ENCODE measurements around the gene WTAP.
"Not testable (repeated sequence)": the region's sequence is repeated elsewhere in the genome, so short reads cannot be mapped to it uniquely, and the experiment has no call there.

The WTAP gene

DNA sequence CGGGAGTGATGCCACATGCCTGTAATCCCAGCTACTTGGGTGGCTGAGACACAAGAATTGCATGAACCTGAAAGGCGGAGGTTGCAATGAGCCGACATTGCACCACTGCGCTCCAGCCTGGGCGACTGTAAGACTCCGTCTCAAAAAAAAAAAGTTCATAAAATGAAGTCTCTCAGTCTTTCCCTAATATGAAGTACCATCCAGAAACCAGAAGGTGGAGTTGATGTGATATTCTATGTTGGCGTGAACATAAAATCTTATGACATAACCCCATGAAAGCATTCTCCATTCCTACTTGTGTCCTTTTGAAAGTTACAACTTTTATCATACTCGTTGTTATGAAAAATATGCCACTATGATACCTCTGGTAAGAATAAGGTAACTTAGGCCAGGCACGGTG lies 40.0 kb upstream of the WTAP start:
- Histone ChIP-seq H3K27ac (ENCODE audit: insufficient read depth in 1 of 2, low read depth in 1 of 2, low read length in 2 of 2, poor library complexity in 1 of 2, severe bottlenecking in 2 of 2) (peak overlapping the region; percentile 6 to 54), H3K9me3 (ENCODE audit: control extremely low read depth in 1 of 5, control insufficient read depth in 4 of 5, insufficient read depth in 2 of 5, low read depth in 1 of 5, low read length in 4 of 5) (no peaks in the 10 kb centered on the region), H3K27me3 (replicated peaks in 2 of 5; ENCODE audit: control insufficient read depth in 4 of 5, insufficient read depth in 5 of 5, low read length in 4 of 5) (no peaks in the 10 kb centered on the region), H3K4me1 (ENCODE audit: control extremely low read depth in 1 of 4, control insufficient read depth in 4 of 4, insufficient read depth in 4 of 4, low read length in 3 of 4) (peaks cover 14 to 75% (median 33%) of the 10 kb centered on the region in 4 experiments), H3K36me3 (ENCODE audit: control insufficient read depth in 4 of 4, insufficient read depth in 4 of 4, low read length in 3 of 4) (peaks cover 15 to 46% (median 34%) of the 10 kb centered on the region in 4 experiments), H3K4me3 (ENCODE audit: control insufficient read depth in 1 of 7, extremely low read depth in 1 of 7, insufficient read depth in 4 of 7, low read depth in 2 of 7, low read length in 6 of 7) (peak overlapping the region in 1 of 7 experiments; percentile 19)
- peak; percentile 45 to 79 (median 68) for DNase-seq
- ChIA-PET CTCF (interaction anchor here (1.3 to 2.5 kb wide), 3 partner anchors 8 to 57 kb away, joined by 5 to 8 read pairs (median 7); no protein-coding TSS in a partner anchor), POLR2A (no interaction called here)
- WGBS (ENCODE audit: insufficient coverage): 89% methylated on average over 5 of the region's 9 CpGs

DNA sequence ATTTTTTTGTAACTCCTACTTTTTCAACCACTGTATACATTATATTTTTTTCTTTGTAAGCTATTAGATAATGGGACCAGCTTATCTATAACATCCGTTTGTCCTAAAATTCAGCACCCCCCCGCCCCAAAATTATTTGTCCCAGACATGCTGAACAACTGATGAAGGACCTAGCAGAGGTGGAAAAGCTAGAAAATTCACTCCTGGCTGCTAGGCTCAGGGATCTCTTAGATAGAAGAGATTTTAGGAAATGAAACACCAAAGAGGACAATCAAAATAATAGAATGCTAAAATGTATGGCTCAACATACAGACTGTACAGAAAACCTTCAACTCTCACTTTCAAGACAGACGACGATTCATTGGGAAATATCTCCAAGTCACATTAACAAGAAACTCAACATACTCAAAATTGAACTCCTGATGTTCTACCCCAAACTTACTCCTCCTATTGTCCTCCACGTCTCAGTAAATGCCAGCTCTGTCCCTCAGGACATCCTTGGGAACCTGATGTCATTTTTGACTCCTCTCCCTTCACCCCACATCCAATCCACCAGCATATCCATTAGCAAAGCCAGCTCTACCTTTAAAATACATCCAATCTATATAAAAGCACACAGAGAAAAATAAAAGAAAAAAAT lies 38.9 kb upstream of the WTAP start:
- CTCF ChIA-PET: interaction anchor here (0.6 to 5.1 kb wide), 10 partner anchors 9 to 514 kb away, joined by 3 to 28 read pairs (median 4); no protein-coding TSS in a partner anchor
- Histone ChIP-seq H3K9me3 (ENCODE audit: control extremely low read depth in 1 of 5, control insufficient read depth in 4 of 5, insufficient read depth in 2 of 5, low read depth in 1 of 5, low read length in 4 of 5) (no peaks in the 10 kb centered on the region), H3K36me3 (ENCODE audit: control insufficient read depth in 4 of 4, insufficient read depth in 4 of 4, low read length in 3 of 4) (peaks cover 13 to 41% (median 30%) of the 10 kb centered on the region in 4 experiments), H3K4me1 (ENCODE audit: control extremely low read depth in 1 of 4, control insufficient read depth in 4 of 4, insufficient read depth in 4 of 4, low read length in 3 of 4) (peaks cover 14 to 71% (median 34%) of the 10 kb centered on the region in 4 experiments), H3K27ac (ENCODE audit: insufficient read depth in 1 of 2, low read depth in 1 of 2, low read length in 2 of 2, poor library complexity in 1 of 2, severe bottlenecking in 2 of 2) (peak overlapping the region; percentile 40 to 43), H3K4me3 (ENCODE audit: control insufficient read depth in 1 of 7, extremely low read depth in 1 of 7, insufficient read depth in 4 of 7, low read depth in 2 of 7, low read length in 6 of 7) (peak overlapping the region in 2 of 7 experiments; percentile 39 to 60), H3K27me3 (replicated peaks in 2 of 5; ENCODE audit: control insufficient read depth in 4 of 5, insufficient read depth in 5 of 5, low read length in 4 of 5) (no peaks in the 10 kb centered on the region)
- 85% methylated on average over 3 of the region's 5 CpGs for WGBS (ENCODE audit: insufficient coverage)
- POLR2A ChIA-PET: no interaction called here
- DNase-seq: no peak

- DNase-seq: no peak
- Histone ChIP-seq H3K27ac (ENCODE audit: insufficient read depth in 1 of 2, low read depth in 1 of 2, low read length in 2 of 2, poor library complexity in 1 of 2, severe bottlenecking in 2 of 2) (peak overlapping the region; percentile 40 to 43), H3K27me3 (replicated peaks in 2 of 5; ENCODE audit: control insufficient read depth in 4 of 5, insufficient read depth in 5 of 5, low read length in 4 of 5) (no peaks in the 10 kb centered on the region), H3K4me1 (ENCODE audit: control extremely low read depth in 1 of 4, control insufficient read depth in 4 of 4, insufficient read depth in 4 of 4, low read length in 3 of 4) (peaks cover 14 to 73% (median 40%) of the 10 kb centered on the region in 4 experiments), H3K9me3 (ENCODE audit: control extremely low read depth in 1 of 5, control insufficient read depth in 4 of 5, insufficient read depth in 2 of 5, low read depth in 1 of 5, low read length in 4 of 5) (no peaks in the 10 kb centered on the region), H3K36me3 (ENCODE audit: control insufficient read depth in 4 of 4, insufficient read depth in 4 of 4, low read length in 3 of 4) (peaks cover 10 to 34% (median 27%) of the 10 kb centered on the region in 4 experiments), H3K4me3 (ENCODE audit: control insufficient read depth in 1 of 7, extremely low read depth in 1 of 7, insufficient read depth in 4 of 7, low read depth in 2 of 7, low read length in 6 of 7) (peak overlapping the region in 2 of 7 experiments; percentile 39 to 60)
- WGBS (ENCODE audit: insufficient coverage): 88% methylated on average over 6 of the region's 6 CpGs
- CTCF ChIA-PET: interaction anchor here (0.6 to 5.1 kb wide), 14 partner anchors 8 to 515 kb away, joined by 3 to 41 read pairs (median 6); partner anchors contain the start of genes MRPL18, TCP1 and WTAP
- POLR2A ChIA-PET: no interaction called here
Observed at GRCh38 chr6:159689001-159689400, 38.3 kb upstream of the WTAP start.

DNA sequence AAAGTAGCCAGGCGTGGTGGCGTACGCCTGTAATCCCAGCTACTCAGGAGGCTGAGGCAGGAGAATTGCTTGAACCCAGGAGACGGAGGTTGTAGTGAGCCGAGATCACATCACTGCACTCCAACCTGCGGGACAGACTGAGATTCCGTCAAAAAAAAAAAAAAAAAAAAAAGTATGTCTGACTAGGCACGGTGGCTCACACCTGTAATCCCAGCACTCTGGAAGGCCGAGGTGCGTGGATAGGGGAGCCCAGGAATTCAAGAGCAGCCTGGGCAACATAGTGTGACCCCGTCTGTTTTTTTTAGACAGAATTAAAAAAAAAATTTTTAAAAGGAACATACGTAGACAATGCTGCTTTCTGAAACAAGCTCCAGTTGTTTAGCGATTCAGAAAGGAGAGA lies 37.2 kb upstream of the WTAP start:
- WGBS (ENCODE audit: insufficient coverage): 96% methylated on average over 12 of the region's 13 CpGs
- POLR2A ChIA-PET: interaction anchor here (4.3 kb wide), 1 partner anchor 37 kb away, joined by 46 read pairs; the partner anchor contains the start of gene WTAP
- DNase-seq: not testable (repeated sequence)

DNA sequence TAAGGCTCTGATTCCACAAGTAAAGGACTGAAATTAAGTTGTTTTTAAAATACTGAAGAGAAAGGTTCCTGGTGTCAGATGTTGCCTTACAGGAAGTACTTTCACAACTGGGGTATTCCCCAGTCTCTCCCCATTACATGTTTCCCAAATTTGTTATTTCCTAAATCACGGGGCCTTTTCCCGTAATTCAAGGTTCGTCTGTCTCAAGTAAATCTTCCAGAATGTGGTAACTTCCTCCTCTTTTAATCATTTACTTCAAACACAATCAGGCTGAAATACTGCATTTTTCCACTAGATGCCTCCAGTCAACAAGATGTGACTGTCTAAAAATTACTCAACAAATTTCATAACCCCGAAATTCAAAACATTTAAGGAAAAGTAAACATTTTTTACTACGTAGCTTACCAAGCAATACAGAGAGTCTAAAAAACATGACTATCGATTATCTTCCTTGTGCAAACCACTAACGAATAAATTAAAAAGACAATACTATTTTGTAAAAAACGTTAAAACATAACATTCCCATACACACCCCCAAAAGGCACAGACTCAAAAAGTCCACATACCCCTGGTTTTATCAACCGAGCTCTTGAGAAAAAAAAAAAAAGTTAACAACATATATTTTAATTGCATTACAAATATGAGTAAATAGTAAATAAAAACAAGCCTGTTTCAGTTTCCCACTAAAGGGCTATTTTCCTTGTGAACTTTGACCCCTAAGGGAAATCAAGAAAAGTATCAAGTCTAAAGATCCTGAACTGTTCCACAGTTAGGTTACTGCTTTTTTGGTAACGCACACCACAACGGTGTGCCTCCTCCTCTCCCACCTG lies 36.0 kb upstream of the WTAP start:
- CTCF ChIA-PET: interaction anchor here (0.6 to 5.1 kb wide), 28 partner anchors 9 to 333 kb away, joined by 3 to 41 read pairs (median 5); partner anchors contain the start of genes MRPL18, TCP1 and WTAP
- H3K36me3 ChIP-seq (ENCODE audit: control insufficient read depth in 4 of 4, insufficient read depth in 4 of 4, low read length in 3 of 4): peaks cover 5 to 20% (median 18%) of the 10 kb centered on the region in 4 experiments
- WGBS (ENCODE audit: insufficient coverage): 27% methylated on average over 5 of the region's 11 CpGs
- POLR2A ChIA-PET: interaction anchor here (0.6 to 4.3 kb wide), 8 partner anchors 9 to 70 kb away, joined by 3 to 46 read pairs (median 4); partner anchors contain the start of genes ACAT2 and WTAP
- peak overlapping the region; percentile 50 to 90 for H3K27ac ChIP-seq (ENCODE audit: insufficient read depth in 1 of 2, low read depth in 1 of 2, low read length in 2 of 2, poor library complexity in 1 of 2, severe bottlenecking in 2 of 2)
- peaks cover 20 to 85% (median 49%) of the 10 kb centered on the region in 4 experiments for H3K4me1 ChIP-seq (ENCODE audit: control extremely low read depth in 1 of 4, control insufficient read depth in 4 of 4, insufficient read depth in 4 of 4, low read length in 3 of 4)
- peak overlapping the region; percentile 81 to 94 (median 86) for H3K4me3 ChIP-seq (ENCODE audit: control insufficient read depth in 1 of 7, extremely low read depth in 1 of 7, insufficient read depth in 4 of 7, low read depth in 2 of 7, low read length in 6 of 7)
- peak; percentile 84 to 89 (median 89) for DNase-seq
- H3K27me3 ChIP-seq (replicated peaks in 2 of 5; ENCODE audit: control insufficient read depth in 4 of 5, insufficient read depth in 5 of 5, low read length in 4 of 5): no peaks in the 10 kb centered on the region
- no peaks in the 10 kb centered on the region for H3K9me3 ChIP-seq (ENCODE audit: control extremely low read depth in 1 of 5, control insufficient read depth in 4 of 5, insufficient read depth in 2 of 5, low read depth in 1 of 5, low read length in 4 of 5)

More for the DNA sequence above, 37.2 kb upstream of the WTAP start:
- H3K4me3 ChIP-seq (ENCODE audit: control insufficient read depth in 1 of 7, extremely low read depth in 1 of 7, insufficient read depth in 4 of 7, low read depth in 2 of 7, low read length in 6 of 7); H3K27me3 ChIP-seq (replicated peaks in 2 of 5; ENCODE audit: control insufficient read depth in 4 of 5, insufficient read depth in 5 of 5, low read length in 4 of 5); H3K9me3 ChIP-seq (ENCODE audit: control extremely low read depth in 1 of 5, control insufficient read depth in 4 of 5, insufficient read depth in 2 of 5, low read depth in 1 of 5, low read length in 4 of 5): not testable (repeated sequence)
- CTCF ChIA-PET: interaction anchor here (0.7 to 5.1 kb wide), 14 partner anchors 9 to 448 kb away, joined by 3 to 41 read pairs (median 12); partner anchors contain the start of genes MRPL18, TCP1 and WTAP
- peaks cover 7 to 28% (median 23%) of the 10 kb centered on the region in 4 experiments for H3K36me3 ChIP-seq (ENCODE audit: control insufficient read depth in 4 of 4, insufficient read depth in 4 of 4, low read length in 3 of 4)
- peaks cover 19 to 84% (median 51%) of the 10 kb centered on the region in 4 experiments for H3K4me1 ChIP-seq (ENCODE audit: control extremely low read depth in 1 of 4, control insufficient read depth in 4 of 4, insufficient read depth in 4 of 4, low read length in 3 of 4)
- H3K27ac ChIP-seq (ENCODE audit: insufficient read depth in 1 of 2, low read depth in 1 of 2, low read length in 2 of 2, poor library complexity in 1 of 2, severe bottlenecking in 2 of 2): peak overlapping the region in 1 of 2 experiments; percentile 43

DNA sequence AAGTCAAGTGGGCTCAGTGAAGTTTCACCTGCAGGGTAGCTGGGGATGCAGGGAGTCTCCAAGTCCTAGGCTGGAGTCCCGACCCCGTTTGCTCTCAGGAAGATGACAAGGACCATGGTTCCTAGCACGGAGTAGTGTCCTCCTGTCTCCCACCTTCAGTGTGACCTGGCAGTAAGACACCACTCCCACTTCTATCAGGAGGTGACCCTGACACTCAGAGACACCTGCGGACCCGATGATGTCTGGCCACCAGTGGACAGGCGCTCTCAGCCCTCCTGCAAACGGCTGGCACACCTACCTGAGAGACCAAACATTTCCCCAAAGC lies 35.4 kb upstream of the WTAP start:
- WGBS (ENCODE audit: insufficient coverage): 21% methylated on average over 2 of the region's 7 CpGs
- POLR2A ChIA-PET: interaction anchor here (0.6 to 4.3 kb wide), 6 partner anchors 10 to 70 kb away, joined by 3 to 46 read pairs (median 6); partner anchors contain the start of genes ACAT2 and WTAP

More for the DNA sequence above, 35.4 kb upstream of the WTAP start:
- CTCF ChIA-PET: interaction anchor here (0.6 to 5.1 kb wide), 24 partner anchors 9 to 333 kb away, joined by 3 to 41 read pairs (median 6); partner anchors contain the start of genes MRPL18, TCP1 and WTAP
- peaks cover 21 to 83% (median 45%) of the 10 kb centered on the region in 4 experiments for H3K4me1 ChIP-seq (ENCODE audit: control extremely low read depth in 1 of 4, control insufficient read depth in 4 of 4, insufficient read depth in 4 of 4, low read length in 3 of 4)
- H3K36me3 ChIP-seq (ENCODE audit: control insufficient read depth in 4 of 4, insufficient read depth in 4 of 4, low read length in 3 of 4): peaks cover 5 to 20% (median 18%) of the 10 kb centered on the region in 4 experiments
- no peaks in the 10 kb centered on the region for H3K27me3 ChIP-seq (replicated peaks in 2 of 5; ENCODE audit: control insufficient read depth in 4 of 5, insufficient read depth in 5 of 5, low read length in 4 of 5)
- H3K4me3 ChIP-seq (ENCODE audit: control insufficient read depth in 1 of 7, extremely low read depth in 1 of 7, insufficient read depth in 4 of 7, low read depth in 2 of 7, low read length in 6 of 7): peak overlapping the region; percentile 81 to 94 (median 86)
- no peak for DNase-seq
- peak overlapping the region; percentile 50 to 90 for H3K27ac ChIP-seq (ENCODE audit: insufficient read depth in 1 of 2, low read depth in 1 of 2, low read length in 2 of 2, poor library complexity in 1 of 2, severe bottlenecking in 2 of 2)
- no peaks in the 10 kb centered on the region for H3K9me3 ChIP-seq (ENCODE audit: control extremely low read depth in 1 of 5, control insufficient read depth in 4 of 5, insufficient read depth in 2 of 5, low read depth in 1 of 5, low read length in 4 of 5)

All from common myeloid progenitor, CD34-positive (primary cell).